Natural killer cell treated with Interleukin-12 subunit alpha and Interleukin-12 subunit beta and Interleukin-15 and Interleukin-18, amount 100 ng/mL, for 72 hours (primary cell): Measurements from ENCODE around the gene RTKN2. TPM values are rescaled to one million over a fixed set of nuclear protein-coding genes. Genes with fewer than 3 reads are reported as not detected.
A peak's percentile ranks its signal among the peaks of the same experiment; 100 is the strongest.
"Not testable (repeated sequence)": the region's sequence is repeated elsewhere in the genome, so short reads cannot be mapped to it uniquely, and the experiment has no call there.

Experiments used
- ATAC-seq, 2 donors: fragments of 150-1000 bp; cut with Tn5 transposase in 1 of 2; sonication (Bioruptor Pico), chemical (Tn5 transposase) in 1 of 2; 2 replicates each; pipeline ENCODE4 v1.10.0; 2021
- DNase-seq: peaks from one replicate; pipeline ENCODE4 v3.0.0; 2022; ENCODE audit warnings: low spot score
- H3K27ac Mint-ChIP-seq, 2 donors: 1 replicate in 1 of 2; 2 replicates in 1 of 2; pipeline ENCODE4 v1.8.0; 2022; ENCODE audit warnings: mixed read lengths in 2 of 2, mild to moderate bottlenecking in 1 of 2, moderate library complexity in 1 of 2
- H3K27me3 Mint-ChIP-seq, 2 donors: 1 replicate in 1 of 2; 2 replicates in 1 of 2; pipeline ENCODE4 v1.8.0; 2022; ENCODE audit warnings: mixed read lengths in 2 of 2
- H3K36me3 Mint-ChIP-seq: one replicate; pipeline ENCODE4 v1.8.0; 2022; ENCODE audit warnings: mixed read lengths
- H3K4me1 Mint-ChIP-seq, 2 donors: 1 replicate in 1 of 2; 2 replicates in 1 of 2; pipeline ENCODE4 v1.8.0; 2022; ENCODE audit warnings: low read depth in 2 of 2, mixed read lengths in 2 of 2, mild to moderate bottlenecking in 1 of 2
- H3K4me3 Mint-ChIP-seq: one replicate; pipeline ENCODE4 v1.8.0; 2022; ENCODE audit warnings: mixed read lengths
- H3K9me3 Mint-ChIP-seq: 2 replicates; pipeline ENCODE4 v1.8.0; 2022; ENCODE audit warnings: mixed read lengths
- total RNA-seq, 2 donors: library from RNA; stranded (reverse); gene quantifications; one replicate each; pipeline ENCODE4 v1.2.3, GENCODE V29; 2022

Gene RTKN2
- total RNA-seq, 2 donors from 2014 or later, result 0.98 to 1.2 TPM

DNA sequence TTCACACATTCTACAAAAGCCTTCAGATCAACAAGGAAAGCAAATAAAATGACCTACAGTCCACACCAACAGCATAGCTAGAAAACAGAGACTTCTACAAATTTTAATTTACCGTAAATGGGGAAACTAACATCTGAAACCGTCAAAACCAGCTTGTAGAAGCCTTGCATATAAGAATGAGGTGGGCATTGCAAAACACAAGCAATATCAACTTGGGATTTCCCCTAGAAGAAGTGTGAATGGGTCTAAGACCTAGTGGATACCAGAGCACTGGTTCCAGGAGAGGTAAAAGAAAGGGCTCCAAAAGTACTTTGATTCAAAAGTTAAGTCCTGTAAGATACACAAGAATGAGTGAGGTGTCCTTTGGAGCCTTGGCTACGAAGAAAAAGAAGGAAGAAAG, 18.7 kb downstream of the RTKN2 start:
- no peak for DNase-seq
- Mint-ChIP-seq H3K27ac (peak overlapping the region; percentile 32 to 77), H3K27me3 (no peaks in the 10 kb centered on the region), H3K9me3 (no peaks in the 10 kb centered on the region), H3K4me3 (peak overlapping the region; percentile 72), H3K4me1 (peaks cover 21 to 28% of the 10 kb centered on the region in 2 donors), H3K36me3 (no peaks in the 10 kb centered on the region)
- peak; percentile 71 to 89 for ATAC-seq

GRCh38 chr10:62248465-62248864, 20.2 kb downstream of the RTKN2 start:
- H3K4me3 Mint-ChIP-seq, result no peak overlapping the region
- peak overlapping the region; percentile 32 to 77 for H3K27ac Mint-ChIP-seq
- H3K27me3 Mint-ChIP-seq, result no peaks in the 10 kb centered on the region
- no peak for DNase-seq
- no peaks in the 10 kb centered on the region for H3K9me3 Mint-ChIP-seq
- no peaks in the 10 kb centered on the region for H3K36me3 Mint-ChIP-seq
- no peak for ATAC-seq
- peaks cover 30 to 31% of the 10 kb centered on the region in 2 donors for H3K4me1 Mint-ChIP-seq

DNA sequence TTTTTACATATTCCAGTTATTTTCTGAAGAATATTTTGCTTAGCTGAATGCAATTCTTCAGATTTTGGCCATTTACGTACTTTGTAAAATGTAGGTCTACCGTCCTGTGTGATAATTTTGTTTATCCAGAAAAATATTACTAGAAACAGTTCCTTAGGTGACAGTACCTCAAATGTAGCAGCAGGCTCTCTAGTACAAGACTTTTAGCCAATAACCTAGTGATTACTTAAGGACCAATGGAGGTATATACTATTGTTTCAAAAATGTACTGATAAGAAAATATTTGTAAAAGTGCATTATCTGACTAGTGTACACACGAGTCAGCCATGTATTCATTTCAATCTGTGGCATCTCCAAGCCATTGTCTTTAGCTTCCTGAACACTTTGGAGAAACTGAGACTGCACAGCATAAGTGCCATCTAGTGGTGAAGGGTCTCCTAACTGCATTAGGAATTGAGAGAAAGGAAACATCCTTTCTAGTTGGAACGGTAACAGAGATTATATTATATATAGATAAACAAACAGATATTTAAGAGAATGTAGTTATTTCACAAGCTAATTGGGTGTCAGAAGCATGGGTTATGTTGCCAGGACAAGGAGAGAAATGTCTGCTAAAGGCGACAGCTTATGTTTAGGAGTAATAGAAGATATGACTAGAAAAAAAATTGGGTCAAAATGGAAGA, 23.7 kb downstream of the RTKN2 start:
- peak overlapping the region; percentile 18 for H3K4me3 Mint-ChIP-seq
- H3K27me3 Mint-ChIP-seq, result no peaks in the 10 kb centered on the region
- peak; percentile 75 for DNase-seq
- no peaks in the 10 kb centered on the region for H3K36me3 Mint-ChIP-seq
- H3K4me1 Mint-ChIP-seq, result peaks cover 27 to 32% of the 10 kb centered on the region in 2 donors
- peak overlapping the region in 1 of 2 donors; percentile 95 for H3K27ac Mint-ChIP-seq
- peak; percentile 77 to 80 for ATAC-seq
- no peaks in the 10 kb centered on the region for H3K9me3 Mint-ChIP-seq

DNA sequence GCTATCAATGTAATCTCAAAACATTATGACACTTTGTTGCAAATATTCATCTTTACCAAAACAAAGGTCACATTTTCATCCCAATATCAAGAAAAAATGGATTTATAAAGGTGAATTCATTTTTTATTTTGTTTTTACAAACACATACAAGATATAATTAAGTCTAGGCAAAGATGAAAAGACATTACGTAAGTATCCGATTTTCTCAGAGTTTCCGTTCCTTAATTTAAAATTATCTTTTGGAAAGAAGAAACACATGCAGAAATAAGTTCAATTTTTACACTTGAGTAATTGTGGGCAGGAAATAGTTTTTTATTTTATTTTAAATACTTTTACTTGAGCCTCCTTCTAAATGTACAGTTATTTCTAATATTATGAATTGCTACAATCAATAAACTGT, 24.6 kb downstream of the RTKN2 start:
- H3K4me3 Mint-ChIP-seq, result peak overlapping the region; percentile 85
- no peak for ATAC-seq
- H3K27me3 Mint-ChIP-seq, result no peaks in the 10 kb centered on the region
- no peaks in the 10 kb centered on the region for H3K9me3 Mint-ChIP-seq
- peak overlapping the region; percentile 87 to 95 for H3K27ac Mint-ChIP-seq
- H3K36me3 Mint-ChIP-seq, result no peaks in the 10 kb centered on the region
- no peak for DNase-seq
- H3K4me1 Mint-ChIP-seq, result peaks cover 19 to 27% of the 10 kb centered on the region in 2 donors

DNA sequence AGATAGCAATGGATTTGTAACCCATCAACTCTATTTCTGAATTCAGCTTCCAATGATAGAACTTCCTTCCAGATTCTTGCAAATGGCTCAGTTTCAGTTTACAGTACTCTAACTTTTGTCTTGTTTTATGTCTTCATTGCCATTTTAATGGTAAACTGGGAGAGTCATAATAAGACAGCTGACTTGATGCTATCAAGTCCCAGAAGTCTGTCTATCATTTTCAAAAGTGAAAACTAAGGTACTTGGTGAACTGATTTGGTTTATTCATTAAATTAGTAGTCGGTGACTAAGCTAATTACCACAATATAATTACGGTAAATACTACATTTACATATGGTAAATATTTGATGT, 25.0 kb downstream of the RTKN2 start:
- H3K4me1 Mint-ChIP-seq, result peaks cover 18 to 22% of the 10 kb centered on the region in 2 donors
- H3K4me3 Mint-ChIP-seq, result peak overlapping the region; percentile 85
- DNase-seq (no peak), ATAC-seq (peak; percentile 57 to 66)
- H3K27me3 Mint-ChIP-seq, result no peaks in the 10 kb centered on the region
- peak overlapping the region; percentile 87 to 95 for H3K27ac Mint-ChIP-seq
- no peaks in the 10 kb centered on the region for H3K36me3 Mint-ChIP-seq
- no peaks in the 10 kb centered on the region for H3K9me3 Mint-ChIP-seq

DNA sequence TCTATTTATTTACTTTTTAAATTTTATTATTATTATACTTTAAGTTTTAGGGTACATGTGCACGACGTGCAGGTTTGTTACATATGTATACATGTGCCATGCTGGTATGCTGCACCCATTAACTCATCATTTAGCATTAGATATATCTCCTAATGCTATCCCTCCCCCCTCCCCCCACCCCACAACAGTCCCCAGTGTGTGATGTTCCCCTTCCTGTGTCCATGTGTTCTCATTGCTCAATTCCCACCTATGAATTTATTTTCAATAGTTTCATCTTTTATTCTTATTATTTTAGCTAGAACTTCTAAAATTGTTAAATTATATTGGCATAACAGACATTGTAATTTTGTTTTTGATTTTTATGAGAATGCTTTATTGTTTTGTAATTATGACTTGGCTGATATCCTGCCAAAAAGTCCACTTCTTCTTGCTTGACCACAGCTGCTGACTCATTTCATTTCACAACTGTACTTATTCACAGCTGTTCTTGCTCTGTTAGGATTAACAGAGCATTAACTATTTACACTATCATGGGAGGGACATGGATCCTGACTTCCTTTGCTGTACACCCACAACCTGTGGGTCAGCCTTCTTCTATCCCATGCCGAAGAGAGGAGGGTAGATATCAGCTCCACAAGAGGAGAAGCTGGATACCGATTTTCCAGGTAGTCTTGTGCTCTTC, 25.5 kb downstream of the RTKN2 start:
- Mint-ChIP-seq H3K4me1 (peaks cover 18 to 22% of the 10 kb centered on the region in 2 donors), H3K4me3 (peak overlapping the region; percentile 85), H3K27ac (peak overlapping the region; percentile 87 to 95)
- not testable (repeated sequence) for H3K27me3 Mint-ChIP-seq, H3K9me3 Mint-ChIP-seq, H3K36me3 Mint-ChIP-seq
- ATAC-seq (peak; percentile 86 to 90), DNase-seq (peak; percentile 62)

GRCh38 chr10:62241521-62241920, 27.1 kb downstream of the RTKN2 start:
- not testable (repeated sequence) for H3K36me3 Mint-ChIP-seq, ATAC-seq, H3K27me3 Mint-ChIP-seq, DNase-seq, H3K9me3 Mint-ChIP-seq, H3K4me3 Mint-ChIP-seq
- H3K4me1 Mint-ChIP-seq, result peaks cover 20 to 22% of the 10 kb centered on the region in 2 donors
- peak overlapping the region in 1 of 2 donors; percentile 27 for H3K27ac Mint-ChIP-seq

DNA sequence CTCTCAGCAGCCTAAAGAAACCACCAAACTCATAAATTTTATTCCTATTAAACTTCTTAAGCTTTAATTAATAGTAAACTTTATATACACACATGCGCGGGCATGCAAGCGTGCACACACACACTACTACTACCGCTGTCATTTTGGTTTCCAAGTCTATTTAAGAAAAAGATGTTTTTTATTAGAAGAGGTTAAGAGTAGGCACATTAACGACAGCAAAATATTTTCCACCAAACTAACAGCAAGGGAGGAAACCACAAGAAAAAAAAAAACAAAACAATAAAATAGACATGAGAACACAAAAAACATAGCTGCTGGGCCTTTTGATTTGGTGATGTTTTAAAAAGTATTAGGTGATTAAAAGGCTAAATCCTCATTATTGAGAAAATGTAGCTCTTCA, 28.6 kb downstream of the RTKN2 start:
- ATAC-seq (no peak), DNase-seq (no peak)
- peaks cover 16 to 17% of the 10 kb centered on the region in 2 donors for H3K4me1 Mint-ChIP-seq
- no peak overlapping the region for H3K4me3 Mint-ChIP-seq
- peak overlapping the region in 1 of 2 donors; percentile 67 for H3K27ac Mint-ChIP-seq
- H3K27me3 Mint-ChIP-seq, result no peaks in the 10 kb centered on the region
- no peaks in the 10 kb centered on the region for H3K9me3 Mint-ChIP-seq
- H3K36me3 Mint-ChIP-seq, result no peaks in the 10 kb centered on the region

DNA sequence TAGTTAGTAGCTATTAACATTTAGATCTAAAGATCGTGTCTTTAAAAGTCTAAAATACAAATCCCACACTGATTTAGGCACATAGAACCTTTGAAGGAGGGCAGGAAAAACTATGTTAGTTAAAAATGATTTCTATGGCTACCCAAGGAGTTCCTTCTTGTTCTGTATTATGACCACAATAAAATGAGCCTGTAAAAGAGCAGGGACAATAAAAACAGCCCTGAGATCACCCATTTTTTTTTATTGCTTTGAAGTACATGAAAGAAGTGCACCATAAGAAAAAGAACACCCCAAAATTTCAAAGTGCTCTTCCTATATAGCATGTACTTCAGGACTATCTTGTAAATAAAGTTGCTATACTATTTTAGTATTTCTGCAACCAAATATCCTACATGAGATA, 29.8 kb downstream of the RTKN2 start:
- no peaks in the 10 kb centered on the region for H3K27me3 Mint-ChIP-seq
- no peak for DNase-seq
- peak overlapping the region in 1 of 2 donors; percentile 59 for H3K27ac Mint-ChIP-seq
- no peak overlapping the region for H3K4me3 Mint-ChIP-seq
- no peaks in the 10 kb centered on the region for H3K36me3 Mint-ChIP-seq
- ATAC-seq, result no peak
- peaks cover 10 to 14% of the 10 kb centered on the region in 2 donors for H3K4me1 Mint-ChIP-seq
- H3K9me3 Mint-ChIP-seq, result no peaks in the 10 kb centered on the region

- Mint-ChIP-seq H3K4me3 (no peak overlapping the region), H3K27ac (no peak overlapping the region), H3K27me3 (no peaks in the 10 kb centered on the region), H3K9me3 (no peaks in the 10 kb centered on the region), H3K36me3 (no peaks in the 10 kb centered on the region), H3K4me1 (peaks cover under 1 to 6% of the 10 kb centered on the region in 2 donors)
- DNase-seq, result no peak
- no peak for ATAC-seq
Measured at GRCh38 chr10:62237966-62238365, 30.7 kb downstream of the RTKN2 start.

DNA sequence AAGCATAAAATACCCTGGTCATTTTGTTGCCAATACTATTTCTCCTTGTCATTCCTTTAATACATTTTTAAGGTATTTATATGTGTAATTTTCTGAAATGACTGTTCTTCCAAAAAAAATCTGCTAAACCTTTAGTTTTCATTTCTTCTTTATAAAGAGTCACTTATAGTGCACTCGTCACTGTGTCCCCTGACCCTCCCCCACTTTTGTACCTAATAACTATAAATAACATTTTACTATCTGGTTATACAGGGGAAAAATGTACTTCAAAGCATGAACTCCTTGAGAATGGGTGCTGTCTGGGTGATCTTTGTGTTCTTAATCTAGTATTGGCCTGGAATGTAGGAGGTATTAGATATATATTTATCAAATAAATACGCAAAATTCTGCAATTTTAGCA, 31.1 kb downstream of the RTKN2 start:
- no peaks in the 10 kb centered on the region for H3K27me3 Mint-ChIP-seq
- ATAC-seq (no peak), DNase-seq (no peak)
- no peaks in the 10 kb centered on the region for H3K36me3 Mint-ChIP-seq
- no peak overlapping the region for H3K4me3 Mint-ChIP-seq
- H3K4me1 Mint-ChIP-seq, result peaks cover 0 to 6% of the 10 kb centered on the region in 2 donors
- H3K9me3 Mint-ChIP-seq, result no peaks in the 10 kb centered on the region
- no peak overlapping the region for H3K27ac Mint-ChIP-seq

GRCh38 chr10:62234077-62234605, 34.5 kb downstream of the RTKN2 start:
- Mint-ChIP-seq H3K4me3 (no peak overlapping the region), H3K4me1 (peaks cover 0 to 4% of the 10 kb centered on the region in 2 donors), H3K27me3 (no peaks in the 10 kb centered on the region), H3K9me3 (no peaks in the 10 kb centered on the region), H3K36me3 (no peaks in the 10 kb centered on the region), H3K27ac (no peak overlapping the region)
- DNase-seq (no peak), ATAC-seq (no peak)

- H3K4me3 Mint-ChIP-seq, result no peak overlapping the region
- DNase-seq (no peak), ATAC-seq (no peak)
- H3K9me3 Mint-ChIP-seq, result no peaks in the 10 kb centered on the region
- H3K27ac Mint-ChIP-seq, result no peak overlapping the region
- H3K36me3 Mint-ChIP-seq, result no peaks in the 10 kb centered on the region
- H3K27me3 Mint-ChIP-seq, result no peaks in the 10 kb centered on the region
- peaks cover 0 to 4% of the 10 kb centered on the region in 2 donors for H3K4me1 Mint-ChIP-seq
Measured at GRCh38 chr10:62233356-62234076, 35.1 kb downstream of the RTKN2 start.

GRCh38 chr10:62231805-62232204, 36.8 kb downstream of the RTKN2 start:
- H3K27me3 Mint-ChIP-seq, result no peaks in the 10 kb centered on the region
- DNase-seq (no peak), ATAC-seq (no peak)
- H3K4me3 Mint-ChIP-seq, result no peak overlapping the region
- H3K36me3 Mint-ChIP-seq, result no peaks in the 10 kb centered on the region
- H3K4me1 Mint-ChIP-seq, result peaks cover 0 to 4% of the 10 kb centered on the region in 2 donors
- H3K27ac Mint-ChIP-seq, result no peak overlapping the region
- H3K9me3 Mint-ChIP-seq, result no peaks in the 10 kb centered on the region
